DLD1 (cell line): ENCODE measurements around the gene BTBD8.

ENCODE experiments used
- in situ Hi-C: cut with HindIII; loops from 2 replicates; pipeline ENCODE4 v1.10.0; 2017; ENCODE audit warnings: low sequenced_read_pairs

Gene BTBD8

GRCh38 chr1:92188436-92189255 is 108.5 kb downstream of the BTBD8 start:
- in situ Hi-C loops, result no loop called here

- in situ Hi-C loops, result no loop called here
Observed at GRCh38 chr1:92191726-92192125, 111.6 kb downstream of the BTBD8 start.

DNA sequence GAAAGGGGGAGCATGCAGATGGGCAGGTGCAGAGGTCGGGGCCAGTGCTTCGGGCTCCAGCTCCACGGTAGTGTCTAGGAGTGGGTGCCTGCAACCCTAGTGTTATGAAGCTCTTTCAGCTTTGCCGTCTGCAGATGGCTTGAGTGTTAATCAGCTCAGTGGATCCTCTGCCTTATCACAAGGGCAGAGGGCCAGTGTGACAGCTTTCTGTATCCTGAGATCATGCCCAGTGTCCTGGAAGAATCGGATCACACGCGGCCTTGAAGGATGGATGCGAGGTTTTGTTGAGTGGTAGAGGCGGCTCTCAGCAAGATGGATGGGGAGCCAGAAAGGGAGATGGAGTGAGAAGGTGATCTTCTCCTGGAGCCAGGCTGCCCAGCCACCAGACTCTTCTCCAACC is 112.1 kb downstream of the BTBD8 start:
- in situ Hi-C loops, result no loop called here

GRCh38 chr1:92194511-92194910 is 114.4 kb downstream of the BTBD8 start:
- in situ Hi-C loops, result no loop called here

- in situ Hi-C loops, result no loop called here
Observed at GRCh38 chr1:92201973-92202372, 121.8 kb downstream of the BTBD8 start.

DNA sequence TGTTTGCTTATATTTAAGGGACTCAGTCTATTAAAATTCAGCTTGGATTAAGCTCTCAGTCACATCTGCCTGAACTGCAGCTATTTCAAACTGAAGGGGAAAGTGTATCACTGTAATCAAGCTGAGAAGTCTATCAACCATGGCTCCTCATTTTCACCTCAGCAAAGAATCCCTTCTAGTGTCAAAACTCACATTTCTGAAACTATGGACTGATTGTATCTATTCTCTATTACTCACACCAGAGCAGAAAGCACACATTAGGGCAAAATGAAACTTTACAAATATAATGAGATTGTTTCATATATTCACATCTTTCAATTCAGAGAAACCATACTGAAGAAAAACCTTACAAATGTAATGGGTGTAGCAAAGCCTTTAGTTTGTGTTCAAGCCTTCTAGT is 123.0 kb downstream of the BTBD8 start:
- in situ Hi-C loops, result no loop called here

DNA sequence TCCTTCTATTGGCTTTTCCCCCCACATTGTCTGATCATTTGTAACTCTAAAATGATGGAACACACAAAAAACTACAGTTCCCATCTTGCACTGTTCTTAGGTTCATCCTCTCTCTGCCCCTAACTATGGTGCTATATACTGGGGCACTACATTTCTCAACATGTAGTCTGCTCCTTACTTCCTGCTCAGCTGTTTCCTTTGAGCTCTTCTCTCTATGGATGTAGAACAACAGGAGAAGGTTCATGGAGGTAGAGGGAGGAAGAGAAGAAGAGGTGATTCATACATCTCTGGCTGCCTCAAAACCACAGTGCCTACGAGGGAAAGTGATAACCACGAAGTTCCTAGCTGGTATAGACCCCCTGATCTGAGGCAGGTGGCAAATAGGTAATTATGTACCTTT is 130.6 kb downstream of the BTBD8 start:
- in situ Hi-C loops, result no loop called here

GRCh38 chr1:92211166-92211565 is 131.0 kb downstream of the BTBD8 start:
- in situ Hi-C loops, result no loop called here

- in situ Hi-C loops, result no loop called here
Observed at GRCh38 chr1:92217721-92218120, 137.6 kb downstream of the BTBD8 start, which contains the start of gene C1orf146. Gene C1orf146, plus strand, starts transcription at chr1:92217915. Its CDS starts 13,506 bp downstream, at chr1:92231421.

GRCh38 chr1:92218559-92218958 is 138.4 kb downstream of the BTBD8 start:
- in situ Hi-C loops, result no loop called here

GRCh38 chr1:92219028-92219427 is 138.9 kb downstream of the BTBD8 start:
- in situ Hi-C loops, result no loop called here

GRCh38 chr1:92228401-92228800 is 148.3 kb downstream of the BTBD8 start:
- in situ Hi-C loops, result no loop called here

DNA sequence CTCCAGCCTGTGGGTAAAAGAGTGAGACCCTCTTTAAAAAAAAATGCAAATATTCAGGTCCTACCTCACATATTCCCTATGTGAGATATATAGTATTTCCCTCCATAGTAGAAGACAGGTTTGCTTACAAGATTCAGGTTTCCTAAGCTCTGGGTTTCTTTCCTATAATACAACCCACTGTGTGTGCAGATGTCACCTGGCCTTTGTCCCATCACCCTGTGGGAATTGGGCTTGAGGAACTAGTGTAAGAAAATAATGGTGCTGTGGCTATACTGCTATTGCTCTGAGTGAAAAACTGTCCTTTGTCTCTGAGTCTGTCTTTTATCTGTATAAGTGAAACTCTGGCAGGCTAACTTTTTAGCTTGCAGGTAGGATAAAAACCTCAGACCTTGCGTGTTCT is 150.6 kb downstream of the BTBD8 start:
- in situ Hi-C loops, result no loop called here
